AG09319 (cell line): Measurements from ENCODE around the gene RPL18A.

Experiments
- DNase-seq: peaks from one replicate; pipeline ENCODE4 v3.0.0-alpha.2; 2010; ENCODE audit warnings: low read depth; ENCODE audit errors: extremely low read depth
- TF ChIP-seq, protein P1 (sequence below): IDR thresholded peaks from 2 replicates; pipeline ENCODE4 v1.5.1; 2011; ENCODE audit warnings: low read depth, mild to moderate bottlenecking, inconsistent platforms, low read length, moderate library complexity

The RPL18A gene

DNA sequence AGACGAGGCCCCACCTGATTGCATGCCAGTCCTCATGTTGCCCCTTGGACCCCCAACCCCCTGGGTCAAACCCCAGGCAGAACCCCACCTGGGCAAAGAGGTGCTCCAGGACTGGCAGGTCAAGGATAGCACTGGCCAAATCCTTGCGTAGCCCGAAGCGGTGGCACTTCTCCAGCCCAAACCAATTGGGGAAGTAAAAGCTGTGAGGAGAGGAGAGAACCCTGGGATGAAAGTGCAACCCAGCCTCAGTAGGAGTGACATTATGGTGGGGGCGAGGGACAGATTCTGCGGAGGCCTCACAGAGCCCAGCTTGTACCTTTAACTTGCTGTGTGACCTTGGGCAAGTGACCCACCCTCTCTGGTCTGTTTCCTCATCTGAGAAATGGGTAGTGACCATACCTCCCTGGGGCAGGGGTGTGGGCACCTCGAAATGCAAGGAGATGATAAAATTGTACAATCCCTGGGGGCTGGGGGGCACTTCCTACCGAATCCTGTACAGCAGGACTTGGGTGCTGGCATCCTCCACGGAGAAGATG is 16.4 kb upstream of the RPL18A start:
- TF ChIP-seq, protein P1, sequence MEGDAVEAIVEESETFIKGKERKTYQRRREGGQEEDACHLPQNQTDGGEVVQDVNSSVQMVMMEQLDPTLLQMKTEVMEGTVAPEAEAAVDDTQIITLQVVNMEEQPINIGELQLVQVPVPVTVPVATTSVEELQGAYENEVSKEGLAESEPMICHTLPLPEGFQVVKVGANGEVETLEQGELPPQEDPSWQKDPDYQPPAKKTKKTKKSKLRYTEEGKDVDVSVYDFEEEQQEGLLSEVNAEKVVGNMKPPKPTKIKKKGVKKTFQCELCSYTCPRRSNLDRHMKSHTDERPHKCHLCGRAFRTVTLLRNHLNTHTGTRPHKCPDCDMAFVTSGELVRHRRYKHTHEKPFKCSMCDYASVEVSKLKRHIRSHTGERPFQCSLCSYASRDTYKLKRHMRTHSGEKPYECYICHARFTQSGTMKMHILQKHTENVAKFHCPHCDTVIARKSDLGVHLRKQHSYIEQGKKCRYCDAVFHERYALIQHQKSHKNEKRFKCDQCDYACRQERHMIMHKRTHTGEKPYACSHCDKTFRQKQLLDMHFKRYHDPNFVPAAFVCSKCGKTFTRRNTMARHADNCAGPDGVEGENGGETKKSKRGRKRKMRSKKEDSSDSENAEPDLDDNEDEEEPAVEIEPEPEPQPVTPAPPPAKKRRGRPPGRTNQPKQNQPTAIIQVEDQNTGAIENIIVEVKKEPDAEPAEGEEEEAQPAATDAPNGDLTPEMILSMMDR, result no peak
- no peak for DNase-seq

DNA sequence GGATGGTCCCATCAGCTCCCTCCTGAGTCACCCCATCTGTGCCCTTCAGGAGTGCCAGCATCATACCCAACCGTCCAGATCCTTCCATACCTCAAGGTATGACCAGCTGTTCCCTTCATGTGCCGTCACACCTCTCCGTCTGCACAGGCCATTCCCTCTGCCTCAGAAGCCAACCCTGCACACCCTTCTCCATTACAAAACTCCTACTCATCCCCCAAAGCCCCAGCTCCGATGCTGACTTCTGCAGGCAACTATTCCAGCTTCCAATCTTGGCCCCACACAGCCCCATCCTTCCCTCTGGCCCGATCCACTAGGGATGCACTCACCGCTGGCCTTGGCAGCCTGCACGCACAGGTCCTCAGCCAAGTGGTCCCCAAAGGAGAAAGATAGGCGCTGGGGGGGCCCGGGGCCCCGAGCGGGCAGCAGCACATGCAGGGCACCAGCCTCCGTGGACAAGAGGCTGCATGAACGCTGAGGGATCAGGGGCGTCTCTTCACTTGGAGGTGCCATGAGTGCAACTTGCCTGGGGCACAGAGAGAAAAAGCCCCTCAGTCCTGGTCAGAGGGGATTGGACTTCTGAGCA is 15.7 kb upstream of the RPL18A start:
- TF ChIP-seq, protein P1, result no peak
- DNase-seq, result no peak

DNA sequence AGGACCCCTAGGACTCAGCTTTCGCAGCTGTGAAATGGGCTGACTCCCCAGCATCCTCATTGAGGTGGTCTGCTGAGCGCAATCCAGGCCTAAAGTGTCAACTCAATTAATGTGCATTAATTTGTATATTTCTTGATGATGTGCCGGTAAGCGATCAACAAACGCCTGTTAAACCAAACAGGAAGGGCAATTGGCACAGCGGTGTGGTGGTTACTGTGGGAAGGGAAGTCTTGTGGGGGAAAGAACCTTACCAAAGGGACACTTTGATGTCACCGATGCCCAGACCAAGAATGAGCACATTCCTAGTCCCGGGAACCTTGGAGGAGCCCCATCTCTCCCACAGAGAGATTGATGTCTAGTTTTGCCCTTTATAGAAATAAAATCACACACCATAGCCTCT is 13.6 kb upstream of the RPL18A start:
- TF ChIP-seq, protein P1, result no peak
- no peak for DNase-seq

DNA sequence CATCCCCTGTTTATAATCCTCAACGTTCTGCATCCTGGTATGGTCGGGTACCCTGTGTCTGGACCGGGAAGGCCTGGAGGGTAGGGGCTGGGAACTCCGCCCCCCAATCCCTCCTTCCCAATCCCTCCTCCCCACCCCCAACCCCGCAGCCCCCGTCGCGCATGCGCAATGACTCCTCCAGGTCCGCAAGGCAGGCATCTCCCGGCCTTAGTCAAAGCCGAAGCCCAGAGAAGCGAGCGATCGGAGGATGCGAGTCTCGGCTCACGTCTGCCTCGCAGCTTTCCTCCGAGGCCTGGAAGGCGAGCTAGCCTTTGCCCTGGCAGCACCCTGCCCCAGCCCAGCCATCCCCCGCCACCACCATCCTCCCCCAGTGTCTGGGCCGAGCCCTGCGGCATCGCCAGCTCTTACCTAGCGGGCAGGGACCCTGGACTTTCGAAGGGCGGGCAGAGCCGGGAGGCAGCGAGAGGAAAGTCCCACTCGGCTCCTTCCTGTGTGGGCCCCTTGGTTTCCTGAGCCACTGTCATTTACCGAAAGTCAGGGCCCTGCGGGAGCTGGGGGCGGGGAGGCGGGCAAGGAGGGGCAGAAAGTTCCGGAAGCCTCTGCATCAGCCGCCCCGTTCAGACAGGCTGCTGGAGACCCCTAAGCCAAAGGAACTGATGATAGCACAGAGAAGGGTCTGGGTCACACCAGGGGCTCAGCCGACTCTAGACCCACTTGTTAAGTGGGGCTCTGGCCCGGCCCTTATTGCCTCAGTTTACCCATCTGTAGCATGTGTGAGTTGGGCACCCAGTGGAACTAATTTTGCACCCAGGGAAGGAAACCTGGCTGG is 12.0 kb upstream of the RPL18A start, which contains the start of gene JAK3:
JAK3 (minus strand) TSS at position 445 of the 829 bp plus-strand sequence. CDS start 3,565 bp downstream, outside the sequence.
- TF ChIP-seq, protein P1, result no peak
- peak; percentile 27 for DNase-seq

DNA sequence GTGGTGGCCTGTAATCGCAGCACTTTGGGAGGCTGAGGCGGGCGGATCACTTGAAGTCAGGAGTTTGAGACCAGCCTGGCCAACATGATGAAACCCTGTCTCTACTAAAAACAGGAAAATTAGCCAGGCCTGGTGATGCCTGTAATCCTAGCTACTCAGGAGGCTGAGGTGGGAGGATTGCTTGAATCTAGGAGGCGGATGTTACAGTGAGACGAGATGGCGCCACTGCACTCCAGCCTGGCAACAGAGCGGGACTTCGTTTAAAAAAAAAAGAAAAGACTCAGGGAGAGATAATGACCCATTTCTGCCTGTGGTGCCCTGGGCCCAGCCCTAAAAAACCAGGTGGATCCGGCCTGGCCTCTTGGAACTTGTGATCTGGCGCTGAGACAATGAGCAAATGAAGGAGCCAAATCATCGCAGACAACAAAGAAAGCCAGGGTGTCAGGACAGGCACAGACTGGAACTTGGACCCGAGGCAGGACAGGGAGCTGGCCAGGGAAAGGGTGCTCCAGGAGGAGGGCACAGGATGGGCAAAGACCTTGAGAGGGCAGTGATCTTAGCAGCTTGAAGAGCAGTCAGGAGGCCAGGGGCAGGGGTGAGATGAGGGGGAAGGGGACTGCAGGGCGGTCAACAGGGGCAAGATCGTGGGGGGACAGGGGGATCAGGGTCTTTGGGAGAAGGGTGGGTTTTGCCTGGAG is 11.0 kb upstream of the RPL18A start:
- DNase-seq, result no peak
- TF ChIP-seq, protein P1, result no peak

DNA sequence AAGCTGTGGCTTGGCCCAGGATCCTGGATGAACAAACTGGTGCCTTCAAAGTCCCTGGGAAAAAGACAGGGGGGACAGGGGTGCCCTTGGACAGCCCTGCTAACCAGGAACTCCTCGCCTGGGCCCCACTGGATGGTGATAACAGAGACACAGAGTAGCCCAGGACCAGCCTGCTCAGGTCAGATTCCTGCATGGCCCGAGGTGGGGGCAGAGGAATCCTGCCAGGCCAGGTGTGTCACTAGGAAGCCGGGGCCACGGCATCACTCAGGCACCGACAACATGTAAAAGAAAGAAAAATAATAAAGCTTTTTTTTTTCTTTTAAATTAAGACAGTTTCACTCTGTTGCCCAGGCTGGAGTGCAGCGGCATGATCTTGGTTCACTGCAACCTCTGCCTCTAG is 5.6 kb upstream of the RPL18A start:
- TF ChIP-seq, protein P1, result no peak
- no peak for DNase-seq
